ENCODE measurements around the gene AP3M1.
"Not testable (repeated sequence)": the region's sequence is repeated elsewhere in the genome, so short reads cannot be mapped to it uniquely, and the experiment has no call there.

The AP3M1 gene

GRCh38 chr10:74163319-74164068 lies 12.9 kb upstream of the AP3M1 start:
- DNase-seq = no peak

DNA sequence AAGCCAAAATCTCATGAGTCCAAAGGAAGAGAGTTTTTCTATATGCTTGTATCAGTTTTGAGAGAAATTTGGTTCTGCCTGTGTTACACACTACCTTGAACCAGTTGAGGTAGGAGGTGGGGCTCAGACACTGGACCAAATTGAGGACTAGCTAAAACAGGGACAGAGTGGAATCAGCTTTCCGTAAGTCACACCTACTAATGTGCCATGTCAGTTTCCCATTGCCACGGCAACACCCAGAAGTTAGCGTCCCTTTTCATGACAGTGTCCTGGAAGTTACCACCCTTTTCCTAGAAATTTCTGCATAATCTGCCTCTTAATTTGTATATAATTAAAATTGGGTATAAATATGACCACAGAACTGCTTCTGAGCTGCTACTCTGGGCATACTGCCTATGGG lies 9.4 kb upstream of the AP3M1 start:
- no peak for DNase-seq

- DNase-seq = no peak
These were observed 6.3 kb upstream of the AP3M1 start for GRCh38 chr10:74156919-74157289.

DNA sequence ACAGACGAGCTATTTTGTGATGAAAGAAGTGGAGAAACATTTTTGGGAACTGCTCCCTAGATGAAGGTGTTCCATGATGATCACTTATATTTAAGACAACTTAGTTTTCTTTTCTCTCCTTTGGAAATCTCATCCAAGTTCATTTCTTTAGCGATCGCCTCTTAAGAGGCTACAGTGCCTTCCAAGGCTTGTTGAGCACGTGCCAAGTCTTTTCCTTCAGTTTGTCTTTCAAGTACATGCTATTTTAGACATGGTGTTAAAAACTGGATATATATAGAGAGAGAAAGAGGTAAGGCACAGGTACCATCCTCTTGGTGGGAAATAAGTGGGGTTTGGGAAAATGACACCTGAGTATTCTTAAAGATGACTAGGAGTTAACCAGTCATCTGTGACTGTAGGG lies 3.0 kb upstream of the AP3M1 start:
- DNase-seq = no peak

DNA sequence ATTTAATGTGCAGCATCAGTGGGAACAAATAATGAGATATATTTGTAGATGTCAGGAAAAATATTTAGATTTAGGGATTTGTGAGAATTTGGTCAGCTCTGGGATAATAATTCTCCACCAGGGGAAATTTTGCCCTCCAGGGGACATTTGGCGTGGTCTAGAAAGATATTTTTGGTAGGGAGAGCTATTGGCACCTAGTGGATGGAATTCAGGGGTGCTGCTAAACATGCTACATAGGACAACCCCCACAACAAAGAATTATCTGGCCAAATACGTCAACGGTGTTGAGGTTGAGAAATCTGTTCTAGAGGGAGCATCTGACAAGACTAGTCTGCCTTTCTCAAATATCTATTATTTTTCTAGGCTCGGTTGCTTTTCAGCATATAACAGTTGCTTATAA lies 2.5 kb upstream of the AP3M1 start:
- DNase-seq = peak; percentile 42

- peak; percentile 14 for DNase-seq
These were observed 1.5 kb upstream of the AP3M1 start for GRCh38 chr10:74151879-74152722.

DNA sequence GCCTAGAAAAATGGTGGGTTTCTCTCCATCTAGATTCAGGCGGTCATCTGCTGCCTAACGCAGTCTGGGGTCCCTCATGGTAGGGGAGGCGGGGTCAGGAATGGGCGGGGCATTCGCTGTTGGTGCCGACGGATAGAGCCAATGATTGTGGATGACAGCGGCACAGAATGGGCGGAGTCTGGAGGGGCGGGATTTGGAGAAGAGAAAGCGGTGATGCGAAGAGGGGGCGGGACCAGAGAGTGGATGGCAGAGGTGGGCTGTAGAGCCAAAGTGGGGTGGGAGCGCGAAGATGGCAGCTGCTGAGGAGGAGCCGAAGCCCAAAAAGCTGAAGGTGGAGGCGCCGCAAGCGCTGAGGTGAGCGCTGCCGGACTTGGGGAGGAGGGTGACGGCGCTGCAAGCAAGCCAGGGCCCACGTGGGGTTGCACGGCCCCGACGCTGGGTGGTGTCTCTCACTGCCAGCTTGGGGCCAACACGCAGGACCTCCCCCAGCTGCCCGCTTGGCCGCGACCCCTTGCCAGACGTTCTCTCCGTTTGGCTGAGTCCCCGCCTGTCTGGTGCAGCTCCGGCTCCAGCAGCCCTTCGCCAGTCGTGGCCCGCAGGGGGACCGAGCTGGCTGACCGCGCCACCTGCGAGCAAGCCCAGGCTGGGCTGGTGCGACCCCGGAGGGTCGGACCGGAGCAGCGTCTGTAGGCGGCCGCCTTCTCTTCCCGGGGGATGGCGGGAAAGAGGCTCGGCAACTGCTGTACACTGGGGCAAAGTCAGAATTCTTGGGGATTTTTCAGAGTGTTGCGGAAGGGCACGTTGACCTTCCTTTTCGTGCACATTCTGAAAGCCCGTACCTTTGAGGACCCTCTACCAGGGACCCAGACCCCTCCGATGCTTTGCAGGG lies 606 bp upstream of the AP3M1 start, which contains the start of gene ADK:
TSS of gene ADK (plus strand) at position 232 of the 889 bp plus-strand sequence. CDS start at position 290, 58 bp downstream.
- peak; percentile 100 for DNase-seq

- DNase-seq = not testable (repeated sequence)
These were observed 3.6 kb downstream of the AP3M1 start for GRCh38 chr10:74146980-74147379.

GRCh38 chr10:74145133-74145532 lies 5.5 kb downstream of the AP3M1 start:
- DNase-seq = peak; percentile 71

- no peak for DNase-seq
These were observed 10.1 kb downstream of the AP3M1 start for GRCh38 chr10:74140553-74140952.

GRCh38 chr10:74139981-74140380 lies 10.6 kb downstream of the AP3M1 start:
- DNase-seq = no peak

GRCh38 chr10:74138596-74138995 lies 12.0 kb downstream of the AP3M1 start:
- not testable (repeated sequence) for DNase-seq

DNA sequence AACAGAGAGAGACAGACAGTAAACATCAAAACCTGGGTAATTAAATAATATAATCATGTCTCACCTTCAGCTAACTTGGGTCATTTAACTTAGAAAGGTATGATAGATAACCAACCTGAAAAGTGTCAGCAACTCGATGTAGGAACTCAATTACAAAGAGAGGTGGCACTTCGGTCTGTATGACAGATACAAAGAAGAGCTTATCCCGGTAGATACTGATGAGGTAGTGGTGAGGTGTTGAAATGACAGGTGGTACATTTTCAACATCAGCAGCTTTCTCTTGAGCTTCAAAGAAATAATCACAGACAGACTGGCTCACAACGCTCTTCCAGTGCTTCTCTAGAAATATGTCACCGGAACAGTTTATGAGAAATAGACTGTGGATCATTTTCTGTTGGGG lies 12.6 kb downstream of the AP3M1 start:
- DNase-seq = no peak

DNA sequence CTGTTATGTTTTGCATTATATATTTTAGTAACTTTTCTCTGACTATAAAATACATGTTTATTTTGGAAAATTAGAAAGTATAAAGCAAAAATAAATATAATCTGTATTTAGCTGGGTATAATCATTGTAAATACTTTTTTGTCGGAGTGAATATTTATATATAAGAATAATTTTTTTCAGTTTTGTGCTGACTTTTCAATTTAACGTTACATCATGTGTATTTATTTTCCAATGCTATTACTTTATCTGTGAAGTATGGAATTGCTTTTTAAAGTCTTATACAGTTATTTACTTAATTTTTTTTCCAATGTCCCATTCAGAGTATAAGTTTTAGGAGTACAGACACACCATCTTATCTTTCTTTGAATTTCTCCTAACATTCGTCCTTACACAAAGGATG lies 15.2 kb downstream of the AP3M1 start:
- DNase-seq = no peak

- DNase-seq = no peak
These were observed 16.5 kb downstream of the AP3M1 start for GRCh38 chr10:74133923-74134820.

GRCh38 chr10:74123081-74123480 lies 27.5 kb downstream of the AP3M1 start:
- no peak for DNase-seq

- no peak for DNase-seq
These were observed 28.6 kb downstream of the AP3M1 start for GRCh38 chr10:74122060-74122459.

DNA sequence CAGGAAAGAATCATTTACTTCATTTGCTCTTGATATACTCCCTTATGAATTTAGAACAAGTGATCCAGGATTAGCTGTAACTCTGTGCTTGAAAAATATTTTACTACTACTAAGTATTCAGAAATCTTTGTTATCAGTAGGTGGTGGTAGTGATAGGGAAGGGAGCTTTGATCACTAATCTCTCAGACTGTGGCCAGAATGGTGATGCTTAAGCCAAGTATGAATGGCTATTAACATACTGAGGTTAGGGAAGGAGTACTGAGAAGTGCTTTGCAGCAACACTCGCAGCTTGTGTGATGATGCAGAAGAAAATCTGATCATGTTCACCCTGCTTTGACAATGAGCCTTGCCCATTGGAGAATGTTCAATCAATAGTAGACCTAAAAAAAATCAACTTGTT lies 29.3 kb downstream of the AP3M1 start:
- no peak for DNase-seq

- DNase-seq = no peak
These were observed 29.7 kb downstream of the AP3M1 start for GRCh38 chr10:74120911-74121310.

GRCh38 chr10:74118804-74119203 lies 31.8 kb downstream of the AP3M1 start:
- DNase-seq = no peak

DNA sequence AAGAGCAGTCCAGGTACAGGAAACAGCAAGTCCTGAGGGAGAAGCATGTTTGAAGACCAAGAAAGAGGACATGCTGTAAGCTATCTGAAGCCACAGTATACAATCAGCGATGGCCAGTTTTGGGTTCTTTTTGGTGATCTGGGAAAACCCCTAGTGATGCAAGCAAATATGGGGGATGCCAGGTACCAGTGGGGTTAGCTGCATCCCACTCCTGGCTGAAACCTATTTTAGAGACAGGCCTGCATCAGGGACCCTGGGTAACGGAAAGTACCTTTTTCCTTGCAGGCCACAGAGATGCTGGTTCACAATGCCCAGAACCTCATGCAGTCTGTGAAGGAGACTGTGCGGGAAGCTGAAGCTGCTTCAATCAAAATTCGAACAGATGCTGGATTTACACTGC lies 32.9 kb downstream of the AP3M1 start:
- no peak for DNase-seq

GRCh38 chr10:74114041-74114448 lies 36.6 kb downstream of the AP3M1 start:
- DNase-seq = no peak

All from eye (tissue), 1 donor.